SK-N-SH (cell line): ENCODE measurements around the gene IL15RA. TPM values are rescaled to one million over a fixed set of nuclear protein-coding genes. Genes with fewer than 3 reads are reported as not detected.

Experiments used
- CTCF ChIA-PET: fragments of 300-600, 350-600 bp; formaldehyde crosslinking; extraction: SDS; loops from one replicate; lab custom pipeline; 2021; lab: Yijun Ruan, JAX
- POLR2A ChIA-PET: fragments of 350-600 bp; sonication (Branson Sonifier 250); formaldehyde crosslinking; extraction: SDS; loops from one replicate; lab custom pipeline; 2020; ENCODE audit warnings: antibody characterized with exemption, inconsistent platforms; lab: Yijun Ruan, JAX
- DNase-seq: peaks from one replicate; pipeline ENCODE4 v3.0.0; 2012
- H2AFZ ChIP-seq: fragments of 200-600 bp; sonication (generic); 2 replicates; pipeline ENCODE4 v1.8.1; 2016; ENCODE audit warnings: antibody characterized with exemption, mild to moderate bottlenecking, low read depth
- H3F3A ChIP-seq: fragments of 200-600 bp; sonication (generic); replicated peaks from 2 replicates; pipeline ENCODE3; 2016; ENCODE audit warnings: antibody characterized with exemption, mild to moderate bottlenecking; ENCODE audit not compliant: insufficient read depth
- H3K27ac ChIP-seq, 2 experiments: fragments of 200-500 bp in 1 of 2; fragments of 200-600 bp in 1 of 2; sonication (Bioruptor generic) in 1 of 2; sonication (generic), shearing (Covaris generic) in 1 of 2; 2 replicates each; pipeline versions ENCODE4 v1.5.1 to v1.6.1; 2014 to 2016; ENCODE audit warnings: low read depth in 2 of 2, inconsistent platforms in 1 of 2, low read length in 1 of 2, mild to moderate bottlenecking in 1 of 2, mixed read lengths in 1 of 2
- H3K27me3 ChIP-seq: fragments of 200-600 bp; sonication (generic), shearing (Covaris generic); 2 replicates; pipeline ENCODE4 v1.6.1; 2016; ENCODE audit warnings: mixed run types; ENCODE audit not compliant: insufficient read depth
- H3K36me3 ChIP-seq, 2 experiments: fragments of 200-500 bp in 1 of 2; fragments of 200-600 bp in 1 of 2; sonication (Bioruptor generic) in 1 of 2; sonication (generic) in 1 of 2; replicated peaks in 1 of 2; 2 replicates each; pipeline versions ENCODE3 to v1.5.1; 2014 to 2016; ENCODE audit warnings: low read length in 1 of 2, mild to moderate bottlenecking in 1 of 2; ENCODE audit not compliant: insufficient read depth in 2 of 2, control insufficient read depth in 1 of 2
- H3K4me1 ChIP-seq, 2 experiments: fragments of 200-500 bp in 1 of 2; fragments of 200-600 bp in 1 of 2; sonication (Bioruptor generic) in 1 of 2; sonication (generic), shearing (Covaris generic) in 1 of 2; 2 replicates each; pipeline versions ENCODE4 v1.5.1 to v1.6.1; 2014 to 2016; ENCODE audit warnings: low read depth in 1 of 2, low read length in 1 of 2, mixed run types in 1 of 2; ENCODE audit not compliant: insufficient read depth in 2 of 2, control insufficient read depth in 1 of 2
- H3K4me2 ChIP-seq: fragments of 200-600 bp; sonication (generic), shearing (Covaris generic); 2 replicates; pipeline ENCODE4 v1.6.1; 2017; ENCODE audit warnings: mixed run types
- H3K4me3 ChIP-seq, 2 experiments: fragments of 200-500 bp in 1 of 2; fragments of 200-600 bp in 1 of 2; sonication (Bioruptor generic) in 1 of 2; sonication (generic), shearing (Covaris generic) in 1 of 2; 2 replicates each; pipeline versions ENCODE4 v1.5.1 to v1.8.1; 2014 to 2016; ENCODE audit warnings: low read depth in 2 of 2, inconsistent platforms in 1 of 2, low read length in 1 of 2, mild to moderate bottlenecking in 1 of 2, mixed read lengths in 1 of 2, moderate library complexity in 1 of 2
- H3K79me2 ChIP-seq: fragments of 200-600 bp; sonication (generic); 2 replicates; pipeline ENCODE4 v1.8.1; 2017; ENCODE audit warnings: mild to moderate bottlenecking; ENCODE audit not compliant: insufficient read depth
- H3K9ac ChIP-seq: fragments of 200-600 bp; sonication (generic); 2 replicates; pipeline ENCODE4 v1.6.1; 2017; ENCODE audit warnings: mixed run types
- H3K9me2 ChIP-seq: fragments of 200-600 bp; sonication (generic); 2 replicates; pipeline ENCODE4 v1.6.1; 2017; ENCODE audit warnings: mixed run types
- H3K9me3 ChIP-seq: fragments of 200-600 bp; sonication (generic); 2 replicates; pipeline ENCODE4 v1.6.1; 2017; ENCODE audit warnings: mixed run types, mild to moderate bottlenecking, moderate library complexity
- H4K20me1 ChIP-seq: fragments of 200-600 bp; sonication (generic); 2 replicates; pipeline ENCODE4 v1.6.1; 2017; ENCODE audit warnings: mild to moderate bottlenecking, mixed run types; ENCODE audit not compliant: insufficient read depth
- ELF1 ChIP-seq: IDR thresholded peaks from 2 replicates; pipeline ENCODE4 v1.4.0; 2012
- EP300 ChIP-seq, 2 experiments: IDR thresholded peaks; 2 replicates each; pipeline versions ENCODE4 v1.4.0 to v1.6.1; 2012; ENCODE audit warnings: borderline replicate concordance in 1 of 2, low read depth in 1 of 2, low read length in 1 of 2
- FOSL2 ChIP-seq: IDR thresholded peaks from 2 replicates; pipeline ENCODE4 v1.4.0; 2012; ENCODE audit warnings: low read depth, mild to moderate bottlenecking, moderate library complexity, borderline replicate concordance
- JUND ChIP-seq: IDR thresholded peaks from 2 replicates; pipeline ENCODE4 v1.4.0; 2012
- NRF1 ChIP-seq: IDR thresholded peaks from 2 replicates; pipeline ENCODE4 v1.6.1; 2012; ENCODE audit warnings: low read depth, mild to moderate bottlenecking, low read length
- POLR2AphosphoS5 ChIP-seq: IDR thresholded peaks from 2 replicates; pipeline ENCODE4 v1.6.1; 2012; ENCODE audit warnings: low read depth, low read length
- RFX5 ChIP-seq: IDR thresholded peaks from 2 replicates; pipeline ENCODE4 v1.6.1; 2012; ENCODE audit warnings: mild to moderate bottlenecking, improper control_type of control experiment, low read length
- TCF12 ChIP-seq: IDR thresholded peaks from 2 replicates; pipeline ENCODE4 v1.4.0; 2012
- YY1 ChIP-seq: IDR thresholded peaks from 2 replicates; pipeline ENCODE4 v1.4.0; 2012; ENCODE audit warnings: low read depth, mild to moderate bottlenecking
- WGBS: methylation state at CpG from one replicate; pipeline ENCODE4 v1.1.6; 2017; ENCODE audit warnings: low lambda C conversion rate; 5-methylcytosine and 5-hydroxymethylcytosine counted together
- polyA plus RNA-seq, 3 experiments: library from polyadenylated mRNA; depleted of rRNA; stranded (reverse); fragments of >200 nt; gene quantifications; 2 replicates each; pipeline ENCODE4 v1.2.3, GENCODE V29; 2012
- TF ChIP-seq, protein P1 (sequence below): fragments of 150-350 bp; IDR thresholded peaks from 2 replicates; pipeline ENCODE4 v1.6.1; 2016; ENCODE audit warnings: mild to moderate bottlenecking, low read depth, low read length
- TF ChIP-seq, protein P2 (sequence below): IDR thresholded peaks from 2 replicates; pipeline ENCODE4 v1.4.0; 2012; ENCODE audit warnings: low read depth, borderline replicate concordance
- TF ChIP-seq, protein P3 (sequence below): fragments of 200-600 bp; sonication (generic); IDR thresholded peaks from 2 replicates; pipeline ENCODE4 v1.6.1; 2017; ENCODE audit warnings: antibody characterized with exemption, mild to moderate bottlenecking, moderate library complexity
- TF ChIP-seq, protein P4 (sequence below): IDR thresholded peaks from 2 replicates; pipeline ENCODE4 v1.4.0; 2012; ENCODE audit warnings: low read depth

The IL15RA gene
- polyA plus RNA-seq, 1 of the 3 experiments (the other 2 are of a cell fraction): 2.1 TPM

GRCh38 chr10:5933909-5934546, 43.3 kb downstream of the IL15RA start (continued):
- no peak for TF ChIP-seq NRF1
- no peak for TF ChIP-seq TCF12

DNA sequence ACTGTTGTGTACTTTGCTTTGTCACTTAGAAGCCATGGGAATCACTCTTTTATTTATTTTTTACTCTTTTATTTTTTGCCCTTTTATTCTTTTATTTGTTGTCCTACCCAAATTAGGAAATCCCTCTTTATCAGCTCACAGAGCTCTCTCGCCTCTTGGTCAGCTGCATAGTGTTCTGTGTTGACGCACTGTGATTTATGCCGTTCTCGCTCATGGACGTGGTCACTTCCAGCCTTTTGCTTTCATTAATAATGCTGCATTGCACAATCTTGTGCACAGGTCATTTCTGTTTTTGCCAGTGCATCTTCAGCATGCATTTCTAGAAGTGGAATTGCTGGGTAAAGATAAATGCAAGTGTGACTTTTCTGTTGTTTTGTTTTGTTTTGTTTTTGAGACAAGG, 45.0 kb downstream of the IL15RA start:
- Histone ChIP-seq H3K27ac (no peak overlapping the region), H2AFZ (no peak overlapping the region), H3K9ac (no peak overlapping the region), H3K36me3 (peaks cover 49 to 68% of the 10 kb centered on the region in 2 experiments), H3K27me3 (no peaks in the 10 kb centered on the region), H3K4me3 (no peak overlapping the region), H3K9me2 (no peaks in the 10 kb centered on the region), H3K4me1 (no peaks in the 10 kb centered on the region), H3K79me2 (no peaks in the 10 kb centered on the region), H3K4me2 (no peak overlapping the region), H4K20me1 (no peaks in the 10 kb centered on the region), H3F3A (peaks cover 4% of the 10 kb centered on the region), H3K9me3 (no peaks in the 10 kb centered on the region)
- TF ChIP-seq, protein P1, sequence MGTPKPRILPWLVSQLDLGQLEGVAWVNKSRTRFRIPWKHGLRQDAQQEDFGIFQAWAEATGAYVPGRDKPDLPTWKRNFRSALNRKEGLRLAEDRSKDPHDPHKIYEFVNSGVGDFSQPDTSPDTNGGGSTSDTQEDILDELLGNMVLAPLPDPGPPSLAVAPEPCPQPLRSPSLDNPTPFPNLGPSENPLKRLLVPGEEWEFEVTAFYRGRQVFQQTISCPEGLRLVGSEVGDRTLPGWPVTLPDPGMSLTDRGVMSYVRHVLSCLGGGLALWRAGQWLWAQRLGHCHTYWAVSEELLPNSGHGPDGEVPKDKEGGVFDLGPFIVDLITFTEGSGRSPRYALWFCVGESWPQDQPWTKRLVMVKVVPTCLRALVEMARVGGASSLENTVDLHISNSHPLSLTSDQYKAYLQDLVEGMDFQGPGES: no peak
- TF ChIP-seq RFX5: no peak
- no peak for TF ChIP-seq POLR2AphosphoS5
- no peak for TF ChIP-seq EP300 (IDR thresholded peaks at IDR 0.05; ENCODE audit: borderline replicate concordance in 1 of 2, low read depth in 1 of 2, low read length in 1 of 2)
- no peak for TF ChIP-seq YY1
- TF ChIP-seq, protein P2, sequence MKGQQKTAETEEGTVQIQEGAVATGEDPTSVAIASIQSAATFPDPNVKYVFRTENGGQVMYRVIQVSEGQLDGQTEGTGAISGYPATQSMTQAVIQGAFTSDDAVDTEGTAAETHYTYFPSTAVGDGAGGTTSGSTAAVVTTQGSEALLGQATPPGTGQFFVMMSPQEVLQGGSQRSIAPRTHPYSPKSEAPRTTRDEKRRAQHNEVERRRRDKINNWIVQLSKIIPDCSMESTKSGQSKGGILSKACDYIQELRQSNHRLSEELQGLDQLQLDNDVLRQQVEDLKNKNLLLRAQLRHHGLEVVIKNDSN: no peak
- no peak for TF ChIP-seq FOSL2
- TF ChIP-seq JUND: no peak
- TF ChIP-seq, protein P3, sequence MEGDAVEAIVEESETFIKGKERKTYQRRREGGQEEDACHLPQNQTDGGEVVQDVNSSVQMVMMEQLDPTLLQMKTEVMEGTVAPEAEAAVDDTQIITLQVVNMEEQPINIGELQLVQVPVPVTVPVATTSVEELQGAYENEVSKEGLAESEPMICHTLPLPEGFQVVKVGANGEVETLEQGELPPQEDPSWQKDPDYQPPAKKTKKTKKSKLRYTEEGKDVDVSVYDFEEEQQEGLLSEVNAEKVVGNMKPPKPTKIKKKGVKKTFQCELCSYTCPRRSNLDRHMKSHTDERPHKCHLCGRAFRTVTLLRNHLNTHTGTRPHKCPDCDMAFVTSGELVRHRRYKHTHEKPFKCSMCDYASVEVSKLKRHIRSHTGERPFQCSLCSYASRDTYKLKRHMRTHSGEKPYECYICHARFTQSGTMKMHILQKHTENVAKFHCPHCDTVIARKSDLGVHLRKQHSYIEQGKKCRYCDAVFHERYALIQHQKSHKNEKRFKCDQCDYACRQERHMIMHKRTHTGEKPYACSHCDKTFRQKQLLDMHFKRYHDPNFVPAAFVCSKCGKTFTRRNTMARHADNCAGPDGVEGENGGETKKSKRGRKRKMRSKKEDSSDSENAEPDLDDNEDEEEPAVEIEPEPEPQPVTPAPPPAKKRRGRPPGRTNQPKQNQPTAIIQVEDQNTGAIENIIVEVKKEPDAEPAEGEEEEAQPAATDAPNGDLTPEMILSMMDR: no peak
- TF ChIP-seq ELF1: no peak
- TF ChIP-seq, protein P4, sequence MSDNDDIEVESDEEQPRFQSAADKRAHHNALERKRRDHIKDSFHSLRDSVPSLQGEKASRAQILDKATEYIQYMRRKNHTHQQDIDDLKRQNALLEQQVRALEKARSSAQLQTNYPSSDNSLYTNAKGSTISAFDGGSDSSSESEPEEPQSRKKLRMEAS: no peak
- ChIA-PET CTCF (no interaction called here), POLR2A (no interaction called here)
- 98% methylated on average over 5 of the region's 5 CpGs for WGBS
- DNase-seq: no peak
